Sigmoid colon (tissue), 7 donors: Measurements from ENCODE around the gene CLDN22. TPM values are rescaled to one million over a fixed set of nuclear protein-coding genes. Genes with fewer than 3 reads are reported as not detected.

Experiments
- DNase-seq: peaks from one replicate; pipeline ENCODE4 v3.0.0-alpha.2; 2019
- H3K27ac ChIP-seq, 4 donors: fragments of 200-600 bp; sonication (generic); one replicate each; pipeline ENCODE4 v1.5.1; 2016 to 2019; ENCODE audit warnings: mild to moderate bottlenecking in 1 of 4
- H3K27me3 ChIP-seq, 3 donors: fragments of 200-600 bp; sonication (generic); one replicate each; pipeline ENCODE4 v1.5.1; 2019; ENCODE audit warnings: mild to moderate bottlenecking in 1 of 3
- H3K36me3 ChIP-seq, 4 donors: fragments of 200-600 bp; sonication (generic); one replicate each; pipeline ENCODE4 v1.5.1; 2016 to 2019
- H3K4me1 ChIP-seq, 4 donors: fragments of 200-600 bp; sonication (generic); one replicate each; pipeline ENCODE4 v1.5.1; 2017 to 2019
- H3K4me3 ChIP-seq, 4 donors: fragments of 200-600 bp; sonication (generic); one replicate each; pipeline ENCODE4 v1.5.1; 2017 to 2019; ENCODE audit warnings: mild to moderate bottlenecking in 2 of 4, moderate library complexity in 1 of 4
- H3K9me3 ChIP-seq, 4 donors: fragments of 200-600 bp in 3 of 4; sonication (generic) in 3 of 4; one replicate each; pipeline versions ENCODE4 v1.5.1 to v1.6.1; 2013 to 2019
- EP300 ChIP-seq, 4 donors: sonication (generic); formaldehyde crosslinking; IDR thresholded peaks; one replicate each; pipeline ENCODE4 v1.6.1; 2017; ENCODE audit warnings: antibody characterized with exemption in 4 of 4
- POLR2A ChIP-seq, 2 donors: fragments of 450-650 bp; IDR thresholded peaks; one replicate each; pipeline ENCODE4 v1.6.1; 2016; ENCODE audit warnings: antibody characterized with exemption in 2 of 2, mild to moderate bottlenecking in 2 of 2, moderate library complexity in 2 of 2
- POLR2AphosphoS5 ChIP-seq, 4 donors: sonication (generic); formaldehyde crosslinking; IDR thresholded peaks; one replicate each; pipeline ENCODE4 v1.6.1; 2017; ENCODE audit warnings: antibody characterized with exemption in 4 of 4
- WGBS, 2 donors: extraction: QIAGEN DNeasy Blood & Tissue Kit; methylation state at CpG; one replicate each; pipeline ENCODE4 v1.1.7; 2013; 5-methylcytosine and 5-hydroxymethylcytosine counted together
- intact Hi-C: fragments of 100-400 bp; cut with DNase I; formaldehyde crosslinking; loops from one replicate; pipeline ENCODE4 v1.15.1; 2023
- polyA plus RNA-seq, 3 donors: library from polyadenylated mRNA; stranded (reverse); fragments of 200-250 nt; gene quantifications; one replicate each; pipeline ENCODE4 v1.2.3, GENCODE V29; 2013
- total RNA-seq, 4 donors: library from RNA; depleted of rRNA; stranded (reverse); fragments of >200 nt; gene quantifications; one replicate each; pipeline ENCODE4 v1.1.0, GENCODE V29; 2016
- TF ChIP-seq, protein P1 (sequence below), 4 experiments: fragments of 450-650 bp in 3 of 4; fragments of 200-600 bp in 1 of 4; IDR thresholded peaks; one replicate each; pipeline ENCODE4 v1.5.1; 2016 to 2019; ENCODE audit warnings: antibody characterized with exemption in 4 of 4, mild to moderate bottlenecking in 3 of 4, moderate library complexity in 2 of 4
- donor health status: healthy with polysubstance abuse.
- donor health status: Bipolar disorder and iron deficiency.
- donor health status: healthy.

CLDN22 gene
- total and polyA plus RNA-seq, 7 donors = not detected

DNA sequence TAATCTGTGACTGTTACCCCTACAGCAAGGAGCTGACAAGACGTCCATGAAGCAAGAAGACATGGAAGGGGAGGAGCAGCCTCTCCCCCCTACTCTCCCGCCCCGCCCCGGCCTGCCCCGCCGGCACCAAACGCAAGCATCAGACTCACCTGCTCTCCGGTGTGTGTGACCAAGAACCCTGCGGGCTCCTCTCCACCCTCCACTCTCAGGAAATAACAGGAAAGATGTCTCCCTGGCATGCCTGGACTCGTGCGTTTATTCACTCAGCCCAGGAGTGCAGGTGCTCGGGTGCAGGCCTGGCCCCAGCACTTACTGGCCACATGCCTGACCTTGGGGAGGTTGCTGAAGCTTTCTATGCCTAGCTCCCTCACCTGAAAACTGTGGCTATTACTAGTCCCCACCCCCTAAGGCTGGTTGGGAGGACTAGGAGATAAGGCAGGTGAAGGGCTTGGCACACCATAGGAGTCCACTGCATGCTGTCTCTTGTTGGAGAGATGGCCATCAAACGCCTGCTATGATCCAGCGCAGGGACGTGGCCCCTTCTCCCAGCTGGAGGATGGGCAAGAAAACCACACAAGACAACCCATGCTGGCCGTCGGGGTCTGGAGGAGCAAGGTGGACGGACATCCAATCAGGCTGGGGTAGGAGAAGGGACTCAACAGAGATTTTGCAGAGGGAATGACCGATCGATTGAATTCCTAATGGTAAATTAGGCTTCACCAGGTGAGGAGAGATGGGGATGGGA is 37.0 kb upstream of the CLDN22 start:
- Histone ChIP-seq H3K4me1 (no peaks in the 10 kb centered on the region), H3K4me3 (no peak overlapping the region), H3K9me3 (no peaks in the 10 kb centered on the region), H3K36me3 (no peaks in the 10 kb centered on the region), H3K27ac (no peak overlapping the region), H3K27me3 (no peaks in the 10 kb centered on the region)
- DNase-seq = no peak
- TF ChIP-seq POLR2AphosphoS5 (IDR thresholded peaks at IDR 0.05) = no peak
- TF ChIP-seq EP300 (IDR thresholded peaks at IDR 0.05) = no peak
- no peak for TF ChIP-seq POLR2A (IDR thresholded peaks at IDR 0.05)
- TF ChIP-seq, protein P1, sequence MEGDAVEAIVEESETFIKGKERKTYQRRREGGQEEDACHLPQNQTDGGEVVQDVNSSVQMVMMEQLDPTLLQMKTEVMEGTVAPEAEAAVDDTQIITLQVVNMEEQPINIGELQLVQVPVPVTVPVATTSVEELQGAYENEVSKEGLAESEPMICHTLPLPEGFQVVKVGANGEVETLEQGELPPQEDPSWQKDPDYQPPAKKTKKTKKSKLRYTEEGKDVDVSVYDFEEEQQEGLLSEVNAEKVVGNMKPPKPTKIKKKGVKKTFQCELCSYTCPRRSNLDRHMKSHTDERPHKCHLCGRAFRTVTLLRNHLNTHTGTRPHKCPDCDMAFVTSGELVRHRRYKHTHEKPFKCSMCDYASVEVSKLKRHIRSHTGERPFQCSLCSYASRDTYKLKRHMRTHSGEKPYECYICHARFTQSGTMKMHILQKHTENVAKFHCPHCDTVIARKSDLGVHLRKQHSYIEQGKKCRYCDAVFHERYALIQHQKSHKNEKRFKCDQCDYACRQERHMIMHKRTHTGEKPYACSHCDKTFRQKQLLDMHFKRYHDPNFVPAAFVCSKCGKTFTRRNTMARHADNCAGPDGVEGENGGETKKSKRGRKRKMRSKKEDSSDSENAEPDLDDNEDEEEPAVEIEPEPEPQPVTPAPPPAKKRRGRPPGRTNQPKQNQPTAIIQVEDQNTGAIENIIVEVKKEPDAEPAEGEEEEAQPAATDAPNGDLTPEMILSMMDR (IDR thresholded peaks at IDR 0.05) = no peak
- intact Hi-C loops = no loop called here
- 77 to 84% methylated on average over 20 of the region's 20 CpGs for WGBS, 2 donors

GRCh38 chr4:183356173-183356830 is 36.2 kb upstream of the CLDN22 start:
- no peak overlapping the region for H3K4me3 ChIP-seq
- H3K27me3 ChIP-seq = no peaks in the 10 kb centered on the region
- intact Hi-C loops = no loop called here
- no peak for DNase-seq
- H3K27ac ChIP-seq = no peak overlapping the region
- TF ChIP-seq EP300 (IDR thresholded peaks at IDR 0.05) = no peak
- TF ChIP-seq, protein P1 (IDR thresholded peaks at IDR 0.05) = no peak
- no peak for TF ChIP-seq POLR2AphosphoS5 (IDR thresholded peaks at IDR 0.05)
- no peak for TF ChIP-seq POLR2A (IDR thresholded peaks at IDR 0.05)
- 91% methylated on average over 20 of the region's 20 CpGs for WGBS, 2 donors
- H3K36me3 ChIP-seq = no peaks in the 10 kb centered on the region
- no peaks in the 10 kb centered on the region for H3K4me1 ChIP-seq
- no peaks in the 10 kb centered on the region for H3K9me3 ChIP-seq

- TF ChIP-seq POLR2AphosphoS5 (IDR thresholded peaks at IDR 0.05) (no peak), EP300 (IDR thresholded peaks at IDR 0.05) (no peak), POLR2A (IDR thresholded peaks at IDR 0.05) (no peak)
- TF ChIP-seq, protein P1 (IDR thresholded peaks at IDR 0.05) = no peak
- 58 to 82% methylated on average over 4 of the region's 4 CpGs for WGBS, 2 donors
- H3K9me3 ChIP-seq = no peaks in the 10 kb centered on the region
- no peak for DNase-seq
- no peak overlapping the region for H3K4me3 ChIP-seq
- no peaks in the 10 kb centered on the region for H3K4me1 ChIP-seq
- no peaks in the 10 kb centered on the region for H3K27me3 ChIP-seq
- H3K36me3 ChIP-seq = no peaks in the 10 kb centered on the region
- intact Hi-C loops = no loop called here
- no peak overlapping the region for H3K27ac ChIP-seq
Observed at GRCh38 chr4:183355405-183355804, 35.3 kb upstream of the CLDN22 start.

GRCh38 chr4:183354219-183354618 is 34.1 kb upstream of the CLDN22 start:
- 11 to 69% methylated on average over 9 of the region's 9 CpGs for WGBS, 2 donors

More at GRCh38 chr4:183354219-183354618, 34.1 kb upstream of the CLDN22 start:
- TF ChIP-seq EP300 (IDR thresholded peaks at IDR 0.05) (no peak), POLR2AphosphoS5 (IDR thresholded peaks at IDR 0.05) (no peak), POLR2A (IDR thresholded peaks at IDR 0.05) (no peak)
- TF ChIP-seq, protein P1 (IDR thresholded peaks at IDR 0.05) = no peak
- Histone ChIP-seq H3K36me3 (no peaks in the 10 kb centered on the region), H3K4me3 (no peak overlapping the region), H3K27me3 (no peaks in the 10 kb centered on the region), H3K4me1 (no peaks in the 10 kb centered on the region), H3K27ac (no peak overlapping the region), H3K9me3 (no peaks in the 10 kb centered on the region)
- intact Hi-C loops = no loop called here
- no peak for DNase-seq
